GM12873 (cell line): ENCODE results near the gene BACH2.

Experiments
- TF ChIP-seq, protein P1 (sequence below): IDR thresholded peaks from 2 replicates; pipeline ENCODE4 v1.5.1; 2012; ENCODE audit warnings: low read depth, mild to moderate bottlenecking, moderate library complexity, low read length, control low read depth; ENCODE audit not compliant: insufficient read depth; ENCODE audit errors: missing control alignments

The BACH2 gene

DNA sequence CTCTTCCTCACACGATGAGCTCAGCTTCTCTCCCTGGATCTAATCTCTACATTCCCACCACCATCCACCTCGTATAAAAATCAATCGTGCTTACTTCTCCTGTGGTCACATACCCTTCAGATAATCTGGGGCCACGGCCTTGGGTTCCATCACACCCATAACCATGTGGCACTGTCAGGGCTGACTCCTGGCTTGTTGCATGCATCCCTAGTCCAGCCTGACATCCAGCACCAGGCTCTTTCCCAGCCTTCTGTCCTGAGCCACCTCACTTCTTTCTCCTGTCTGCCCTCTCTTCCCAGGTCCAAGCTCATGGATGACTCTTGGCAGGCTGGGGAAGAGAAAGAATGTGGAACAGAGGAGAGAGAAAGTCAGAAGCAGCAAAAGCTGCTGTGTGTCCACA, 199.8 kb downstream of the BACH2 start:
- TF ChIP-seq, protein P1, sequence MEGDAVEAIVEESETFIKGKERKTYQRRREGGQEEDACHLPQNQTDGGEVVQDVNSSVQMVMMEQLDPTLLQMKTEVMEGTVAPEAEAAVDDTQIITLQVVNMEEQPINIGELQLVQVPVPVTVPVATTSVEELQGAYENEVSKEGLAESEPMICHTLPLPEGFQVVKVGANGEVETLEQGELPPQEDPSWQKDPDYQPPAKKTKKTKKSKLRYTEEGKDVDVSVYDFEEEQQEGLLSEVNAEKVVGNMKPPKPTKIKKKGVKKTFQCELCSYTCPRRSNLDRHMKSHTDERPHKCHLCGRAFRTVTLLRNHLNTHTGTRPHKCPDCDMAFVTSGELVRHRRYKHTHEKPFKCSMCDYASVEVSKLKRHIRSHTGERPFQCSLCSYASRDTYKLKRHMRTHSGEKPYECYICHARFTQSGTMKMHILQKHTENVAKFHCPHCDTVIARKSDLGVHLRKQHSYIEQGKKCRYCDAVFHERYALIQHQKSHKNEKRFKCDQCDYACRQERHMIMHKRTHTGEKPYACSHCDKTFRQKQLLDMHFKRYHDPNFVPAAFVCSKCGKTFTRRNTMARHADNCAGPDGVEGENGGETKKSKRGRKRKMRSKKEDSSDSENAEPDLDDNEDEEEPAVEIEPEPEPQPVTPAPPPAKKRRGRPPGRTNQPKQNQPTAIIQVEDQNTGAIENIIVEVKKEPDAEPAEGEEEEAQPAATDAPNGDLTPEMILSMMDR = no peak

DNA sequence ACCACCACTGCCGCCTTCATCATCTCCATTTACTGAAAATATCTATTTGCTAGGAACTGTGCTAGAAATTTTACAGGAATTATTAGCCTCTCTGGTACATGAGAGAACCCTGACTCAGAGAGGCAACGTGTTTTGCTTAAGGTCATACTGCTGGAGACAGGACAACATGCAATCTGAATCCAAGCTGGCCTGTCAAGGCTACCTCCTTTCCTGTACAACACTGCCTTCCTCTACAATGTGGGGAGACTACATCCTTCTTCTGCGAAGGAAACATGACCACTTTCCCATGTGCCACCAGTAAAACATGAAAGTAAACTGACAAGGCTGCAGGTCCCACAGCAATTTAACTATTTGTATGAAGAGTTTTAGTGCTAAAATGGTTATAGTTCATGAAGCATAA, 200.9 kb downstream of the BACH2 start:
- TF ChIP-seq, protein P1 = no peak

GRCh38 chr6:90095145-90095544, 201.5 kb downstream of the BACH2 start:
- TF ChIP-seq, protein P1 = no peak

- TF ChIP-seq, protein P1 = no peak
These were observed 203.0 kb downstream of the BACH2 start for GRCh38 chr6:90093558-90094073.

- TF ChIP-seq, protein P1 = no peak
These were observed 205.8 kb downstream of the BACH2 start for GRCh38 chr6:90090866-90091265.

GRCh38 chr6:90088009-90088408, 208.6 kb downstream of the BACH2 start:
- TF ChIP-seq, protein P1 = no peak

GRCh38 chr6:90087106-90087833, 209.4 kb downstream of the BACH2 start:
- TF ChIP-seq, protein P1 = no peak
